ENCODE measurements around the gene TTLL9. TPM values are rescaled to one million over a fixed set of nuclear protein-coding genes. Genes with fewer than 3 reads are reported as not detected.

The TTLL9 gene
- polyA plus RNA-seq, 1 donor from 2014 or later = 8.0 TPM

DNA sequence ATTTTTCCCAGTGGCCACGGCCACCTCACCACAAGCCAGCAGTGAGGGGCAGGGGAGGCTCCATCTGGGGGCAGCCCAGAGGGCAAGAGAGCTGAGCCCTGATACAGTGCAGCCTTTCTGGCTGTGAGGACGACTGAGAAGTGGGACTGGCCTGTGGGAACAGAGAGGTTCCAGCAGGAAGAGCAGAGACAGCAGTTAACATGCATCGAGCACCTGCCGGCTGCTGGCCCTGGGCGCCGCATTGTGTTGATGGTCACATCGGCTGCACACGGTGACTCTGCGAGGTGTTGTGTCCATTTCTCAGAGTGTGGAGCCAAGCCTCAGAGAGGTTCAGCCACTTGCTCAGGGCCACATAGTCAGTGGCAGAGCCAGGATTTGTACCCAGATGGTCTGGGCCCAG is 34.9 kb upstream of the TTLL9 start:
- Histone ChIP-seq H3K4me3 (ENCODE audit: low read length) (no peak overlapping the region), H3K36me3 (ENCODE audit: insufficient read depth, low read length) (no peaks in the 10 kb centered on the region), H3K9me2 (ENCODE audit: insufficient read depth, low read length) (no peaks in the 10 kb centered on the region), H3K79me2 (replicated peaks; ENCODE audit: insufficient read depth, low read length) (no peaks in the 10 kb centered on the region), H3K27ac (ENCODE audit: low read length) (no peak overlapping the region), H3K9ac (ENCODE audit: low read length) (no peak overlapping the region), H3K4me2 (ENCODE audit: low read length) (no peak overlapping the region), H3F3A (ENCODE audit: insufficient read depth, low read length, poor library complexity, severe bottlenecking) (no peaks in the 10 kb centered on the region), H3K9me3 (ENCODE audit: low read length) (no peaks in the 10 kb centered on the region), H2AFZ (ENCODE audit: low read depth, low read length) (no peak overlapping the region), H3K27me3 (ENCODE audit: insufficient read depth, low read depth, low read length) (no peaks in the 10 kb centered on the region), H4K20me1 (ENCODE audit: insufficient read depth) (no peaks in the 10 kb centered on the region)
- TF ChIP-seq MXI1 (conservative IDR thresholded peaks at IDR 0.05; ENCODE audit: poor library complexity, severe bottlenecking) (no peak), EZH2 (IDR thresholded peaks at IDR 0.05; ENCODE audit: borderline replicate concordance, insufficient read depth, low read length, poor library complexity, severe bottlenecking) (no peak), REST (IDR thresholded peaks at IDR 0.05; ENCODE audit: borderline replicate concordance) (no peak), RAD21 (conservative IDR thresholded peaks at IDR 0.05) (no peak), EP300 (conservative IDR thresholded peaks at IDR 0.05; ENCODE audit: poor library complexity, severe bottlenecking) (no peak), CTCF (IDR thresholded peaks at IDR 0.05; ENCODE audit: poor library complexity, severe bottlenecking) (no peak), POLR2AphosphoS5 (IDR thresholded peaks at IDR 0.05) (no peak), SMC3 (conservative IDR thresholded peaks at IDR 0.05; ENCODE audit: poor library complexity) (no peak), TAF1 (IDR thresholded peaks at IDR 0.05; ENCODE audit: low read depth) (no peak)

- Histone ChIP-seq H3K9me3 (ENCODE audit: low read length) (no peaks in the 10 kb centered on the region), H3K36me3 (ENCODE audit: insufficient read depth, low read length) (no peaks in the 10 kb centered on the region), H3K4me2 (ENCODE audit: low read length) (no peak overlapping the region), H3K9me2 (ENCODE audit: insufficient read depth, low read length) (no peaks in the 10 kb centered on the region), H3K4me3 (ENCODE audit: low read length) (no peak overlapping the region), H3K79me2 (replicated peaks; ENCODE audit: insufficient read depth, low read length) (no peaks in the 10 kb centered on the region), H3K27ac (ENCODE audit: low read length) (no peak overlapping the region), H3K27me3 (ENCODE audit: insufficient read depth, low read depth, low read length) (no peaks in the 10 kb centered on the region), H3F3A (ENCODE audit: insufficient read depth, low read length, poor library complexity, severe bottlenecking) (no peaks in the 10 kb centered on the region), H3K9ac (ENCODE audit: low read length) (no peak overlapping the region), H4K20me1 (ENCODE audit: insufficient read depth) (no peaks in the 10 kb centered on the region), H2AFZ (ENCODE audit: low read depth, low read length) (no peak overlapping the region)
- TF ChIP-seq MXI1 (conservative IDR thresholded peaks at IDR 0.05; ENCODE audit: poor library complexity, severe bottlenecking) (no peak), TAF1 (IDR thresholded peaks at IDR 0.05; ENCODE audit: low read depth) (no peak), EP300 (conservative IDR thresholded peaks at IDR 0.05; ENCODE audit: poor library complexity, severe bottlenecking) (no peak), REST (IDR thresholded peaks at IDR 0.05; ENCODE audit: borderline replicate concordance) (no peak), RAD21 (conservative IDR thresholded peaks at IDR 0.05) (no peak), SMC3 (conservative IDR thresholded peaks at IDR 0.05; ENCODE audit: poor library complexity) (no peak), POLR2AphosphoS5 (IDR thresholded peaks at IDR 0.05) (no peak), EZH2 (IDR thresholded peaks at IDR 0.05; ENCODE audit: borderline replicate concordance, insufficient read depth, low read length, poor library complexity, severe bottlenecking) (no peak), CTCF (IDR thresholded peaks at IDR 0.05; ENCODE audit: poor library complexity, severe bottlenecking) (no peak)
Observed at GRCh38 chr20:31835977-31836852, 34.2 kb upstream of the TTLL9 start.

All from neural cell (in vitro differentiated cells).